Activated CD4-positive, CD25-positive, alpha-beta regulatory T cell treated with anti-CD3 and anti-CD28 coated beads, Interleukin-2, amount 50 U/mL, for 72 hours (primary cell): Measurements from ENCODE around the gene LIX1.

Experiments
- DNase-seq: peaks from one replicate; pipeline ENCODE4 v3.0.0; 2021

Gene LIX1

DNA sequence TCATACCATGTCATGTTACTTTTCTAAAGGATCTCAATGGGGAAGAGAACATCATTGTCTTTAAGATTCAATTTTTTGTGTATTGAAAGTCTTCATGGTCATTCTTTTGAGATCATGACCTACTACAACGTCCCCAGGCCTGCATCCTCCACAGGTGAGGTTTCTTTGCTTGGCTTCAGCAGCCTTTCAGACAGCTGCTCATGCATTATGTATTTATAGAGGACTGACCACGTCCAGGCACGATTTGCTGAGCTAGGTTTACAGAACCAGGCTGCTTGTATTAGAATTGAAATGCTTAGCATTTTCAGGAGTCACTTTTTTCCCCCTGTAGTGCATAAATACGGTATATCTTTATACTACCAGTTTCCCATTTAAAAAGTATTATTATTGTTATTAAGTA, 70.4 kb downstream of the LIX1 start:
- no peak for DNase-seq

DNA sequence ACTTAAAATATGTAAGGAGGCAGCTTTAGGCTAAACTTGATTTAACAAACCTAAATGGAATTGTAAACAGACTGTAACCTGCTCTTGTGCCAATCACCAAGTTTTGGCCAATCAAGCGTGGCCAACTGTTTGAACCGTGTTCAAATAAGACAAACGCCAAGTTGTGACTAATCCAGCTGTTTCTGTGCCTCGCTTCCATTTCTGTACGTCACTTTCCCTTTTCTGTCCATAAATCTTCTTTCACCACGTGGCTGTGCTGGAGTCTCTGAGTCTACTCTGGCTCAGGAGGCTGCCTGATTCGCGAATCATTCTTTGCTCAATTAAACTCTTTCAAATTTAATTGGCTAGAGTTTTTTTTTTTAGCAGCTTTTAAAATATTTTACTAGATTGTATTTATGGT, 71.3 kb downstream of the LIX1 start:
- no peak for DNase-seq

DNA sequence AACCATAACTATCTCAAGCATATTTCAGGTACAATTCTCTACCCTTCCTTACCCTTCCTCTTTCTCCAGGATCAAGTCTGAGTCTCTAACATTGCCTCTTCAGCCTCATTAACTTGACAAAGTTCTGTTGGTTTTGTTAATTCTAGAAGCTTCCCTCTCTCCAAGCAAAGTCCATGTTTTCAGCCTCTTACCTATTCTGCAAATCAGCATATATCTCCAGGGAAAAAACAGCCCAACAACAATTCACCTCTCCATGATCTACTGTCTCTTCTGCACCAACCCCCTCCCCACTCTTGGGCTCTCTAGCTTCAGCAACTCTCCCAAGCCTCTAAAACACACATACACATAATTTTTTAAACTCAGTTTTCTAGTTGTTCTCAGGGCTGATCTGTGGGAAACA, 72.2 kb downstream of the LIX1 start:
- no peak for DNase-seq

DNA sequence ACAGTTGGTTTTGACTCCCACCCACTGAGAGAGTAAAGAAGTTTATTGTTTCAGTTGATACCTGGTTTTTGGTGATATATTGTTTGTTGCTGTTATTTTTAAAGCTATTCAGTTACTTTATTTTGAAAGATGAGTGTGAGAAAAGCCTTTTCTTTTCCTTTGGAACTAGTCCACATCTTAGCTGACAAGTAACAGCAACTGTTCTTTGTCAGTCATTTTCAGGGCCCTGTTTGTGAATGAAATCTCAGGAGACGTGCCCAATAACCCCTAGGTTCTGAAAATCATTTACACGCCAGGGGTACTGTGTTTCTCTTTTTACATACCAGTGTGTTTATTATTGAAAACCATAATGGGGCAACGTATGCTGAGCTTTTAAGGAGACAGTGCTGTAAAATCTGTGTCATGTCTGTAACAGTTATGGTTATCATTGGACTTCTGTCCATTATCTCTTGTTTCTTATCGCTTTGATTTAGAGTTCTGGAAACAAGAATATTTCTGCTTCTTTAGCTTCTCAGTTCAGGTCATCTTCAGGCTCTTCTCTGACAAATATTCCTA, 75.0 kb downstream of the LIX1 start:
- DNase-seq = no peak

DNA sequence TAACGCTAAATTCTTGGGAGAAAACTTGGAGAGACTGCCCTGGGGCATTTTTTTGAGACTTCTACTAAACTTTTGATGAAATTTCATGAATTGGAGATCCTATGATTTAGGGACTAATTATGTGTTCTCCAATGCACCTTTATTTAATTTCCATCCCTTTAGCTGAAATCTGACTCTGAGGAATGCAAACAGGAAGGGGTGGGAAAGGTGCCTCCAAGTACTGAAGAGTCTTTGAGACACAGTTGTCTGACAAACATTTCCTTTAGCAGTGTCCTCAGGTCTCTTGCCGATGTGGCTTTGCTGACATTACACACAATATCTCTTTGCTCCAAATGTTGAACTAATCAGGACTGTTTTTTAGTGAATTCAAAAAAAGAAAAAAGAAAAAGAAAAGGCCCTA, 76.9 kb downstream of the LIX1 start:
- no peak for DNase-seq

DNA sequence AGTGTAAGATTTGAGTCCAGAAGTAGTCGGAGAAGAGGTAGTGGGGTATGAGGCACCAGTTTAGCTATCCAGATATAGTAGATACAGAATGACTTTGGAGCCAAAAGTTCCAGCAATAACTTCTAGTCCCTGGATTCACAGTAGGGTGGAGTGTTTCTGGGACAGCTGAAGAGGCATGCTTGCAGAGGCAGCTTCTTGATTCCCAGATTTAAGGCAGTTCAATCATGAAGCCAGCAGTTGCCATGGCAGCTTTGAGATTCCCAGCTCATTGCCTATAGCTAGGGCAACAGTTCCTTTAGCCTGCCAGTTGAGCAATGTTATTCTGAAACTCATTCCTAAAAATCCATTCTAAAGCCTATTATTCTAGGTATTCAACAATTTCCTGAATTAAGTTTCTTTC, 79.2 kb downstream of the LIX1 start:
- DNase-seq = no peak

DNA sequence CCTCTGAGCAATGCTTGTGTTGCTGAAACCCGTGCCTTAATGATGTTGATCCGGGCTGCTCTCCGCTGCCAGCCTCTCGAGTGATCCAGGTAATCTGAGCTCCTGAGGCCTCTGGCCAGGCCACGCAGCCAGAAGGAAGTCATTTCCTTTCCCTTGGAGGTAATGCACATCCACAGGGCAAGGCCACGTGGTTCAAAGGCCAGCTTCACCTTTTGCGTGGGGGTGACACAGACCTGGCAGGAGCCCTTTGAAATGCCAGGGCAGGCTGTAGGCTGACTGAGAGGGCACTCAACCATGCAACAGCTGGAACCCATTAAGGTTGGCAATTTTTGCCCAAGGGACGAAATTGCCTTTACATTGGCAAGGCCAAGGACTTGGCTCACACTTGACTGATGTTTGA, 80.4 kb downstream of the LIX1 start:
- DNase-seq = no peak

DNA sequence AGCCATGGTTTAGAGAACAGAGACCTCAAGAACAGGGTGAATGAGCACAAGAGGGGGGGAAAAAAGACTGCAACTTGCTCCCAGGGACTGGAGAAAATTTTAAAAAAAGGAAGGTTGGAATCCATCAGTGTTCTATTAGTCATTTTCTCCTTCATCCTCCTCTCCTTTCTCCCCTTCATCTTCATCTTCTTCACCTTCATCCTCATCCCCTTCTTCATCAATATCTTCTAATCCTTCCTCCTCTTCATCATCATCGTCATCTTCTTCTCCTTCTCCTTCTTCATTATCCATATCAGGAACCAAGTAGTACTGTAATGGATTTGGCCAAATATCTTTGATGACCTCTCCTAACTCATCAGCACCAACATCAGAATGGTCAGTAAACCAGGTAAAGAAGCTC, 86.1 kb downstream of the LIX1 start:
- no peak for DNase-seq

DNA sequence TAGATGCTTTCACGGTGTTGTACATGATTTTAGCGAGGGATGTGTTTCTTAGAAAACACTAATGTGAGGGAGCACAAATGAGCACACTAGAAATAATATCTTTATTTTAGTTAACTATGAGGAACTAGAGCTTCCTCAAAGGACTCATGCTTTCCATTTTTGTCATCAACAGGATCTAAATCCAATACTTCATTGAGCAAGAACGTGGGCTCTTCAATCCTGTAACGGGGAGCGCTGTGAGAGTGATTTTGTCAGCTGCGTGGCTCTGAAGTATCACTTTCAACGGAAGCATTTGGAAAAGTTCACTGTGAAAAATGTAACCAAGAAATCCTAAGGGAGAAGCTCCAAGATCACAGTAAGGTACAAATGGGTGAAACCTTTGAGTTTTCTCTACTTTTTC, 93.2 kb downstream of the LIX1 start:
- DNase-seq = no peak

DNA sequence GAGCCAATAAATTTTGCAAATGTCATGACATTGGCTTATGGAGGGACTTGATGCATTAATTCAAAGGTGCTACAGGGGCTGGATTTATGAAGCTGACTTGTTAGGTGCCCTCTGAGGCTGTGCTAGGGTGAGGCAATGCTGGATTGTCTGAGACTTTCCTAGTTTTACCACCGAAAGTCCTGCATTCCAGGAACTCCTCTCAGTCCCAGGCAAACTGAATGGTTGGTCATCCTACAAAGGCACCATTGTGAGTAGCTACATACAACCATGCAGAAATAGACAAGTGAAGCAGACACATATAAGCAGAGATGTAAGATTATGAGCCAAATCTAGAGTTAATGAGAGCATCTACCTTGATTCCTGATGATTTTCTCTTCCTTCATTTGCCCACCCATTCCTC, 95.3 kb downstream of the LIX1 start:
- DNase-seq = no peak

DNA sequence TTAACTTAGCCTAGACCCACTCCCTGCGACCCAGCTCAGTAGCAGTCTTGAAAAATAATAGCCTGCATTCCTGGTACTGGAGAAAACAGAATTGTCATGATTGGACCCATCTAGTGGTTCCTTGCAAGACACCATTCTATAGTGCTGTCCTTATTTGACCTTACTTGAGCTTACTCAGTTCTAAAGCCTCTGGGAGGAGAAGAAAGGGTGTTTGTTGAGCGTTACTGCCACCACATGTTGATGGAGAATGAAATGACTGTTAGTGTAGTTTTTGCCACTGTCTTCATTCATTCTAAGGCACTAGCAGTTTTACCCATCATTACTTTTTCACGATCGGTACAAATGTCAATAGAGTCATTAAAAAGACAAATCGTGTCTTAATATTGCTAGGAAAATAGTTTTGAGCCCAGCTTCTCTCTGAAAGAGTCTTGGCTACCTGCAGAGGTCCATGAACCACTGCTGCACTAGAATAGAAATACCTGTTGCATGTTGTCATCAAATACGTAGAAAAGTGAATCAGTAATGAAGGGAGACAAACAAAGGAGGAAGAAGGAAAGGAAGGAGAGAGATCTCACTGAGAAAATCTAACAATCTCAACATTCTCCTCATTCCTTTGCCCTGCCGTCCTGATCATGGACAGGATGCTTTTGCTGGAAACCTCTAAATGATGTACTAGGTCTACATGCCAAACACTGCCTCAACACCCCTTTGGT, 96.0 kb downstream of the LIX1 start:
- no peak for DNase-seq

DNA sequence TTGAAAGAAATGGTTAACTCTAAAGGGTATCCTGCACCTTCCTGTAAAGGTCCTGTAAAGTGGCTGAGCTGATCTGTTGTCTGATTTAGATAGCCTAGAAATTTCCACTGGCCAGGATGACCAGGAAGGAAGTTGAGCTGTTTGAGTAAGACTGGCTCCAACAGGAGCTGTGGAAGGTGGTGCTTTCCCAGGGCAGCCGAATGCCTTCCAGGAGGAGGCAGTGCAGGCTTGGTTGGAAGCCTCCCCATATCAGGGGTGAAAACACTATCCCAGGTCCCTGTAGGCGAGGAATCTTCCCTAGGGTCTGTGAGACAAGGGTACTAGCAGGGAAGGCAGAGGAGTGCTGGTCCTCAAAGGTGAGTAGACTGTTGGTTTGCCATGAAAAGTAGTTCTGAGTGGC, 98.4 kb downstream of the LIX1 start:
- DNase-seq = no peak

DNA sequence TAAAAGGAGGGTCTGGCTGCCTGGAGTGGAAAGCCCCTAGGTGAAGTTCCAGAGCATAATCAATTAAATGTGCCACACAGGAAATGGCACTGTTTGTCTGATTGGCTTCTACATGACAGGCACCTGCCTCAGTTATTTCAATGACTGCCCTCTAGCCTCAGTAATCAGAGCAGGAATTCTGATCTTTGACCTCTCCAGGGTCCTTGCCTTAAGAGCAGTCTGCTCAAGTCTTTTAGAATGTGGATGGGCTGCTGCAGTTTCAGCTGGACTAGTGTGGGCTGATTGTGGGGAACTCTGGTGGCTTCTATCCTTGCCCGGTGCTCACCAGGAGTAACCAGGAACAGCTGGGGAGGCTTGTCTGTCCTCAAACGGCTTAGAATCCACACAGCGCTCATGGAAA, 98.9 kb downstream of the LIX1 start:
- DNase-seq = no peak

DNA sequence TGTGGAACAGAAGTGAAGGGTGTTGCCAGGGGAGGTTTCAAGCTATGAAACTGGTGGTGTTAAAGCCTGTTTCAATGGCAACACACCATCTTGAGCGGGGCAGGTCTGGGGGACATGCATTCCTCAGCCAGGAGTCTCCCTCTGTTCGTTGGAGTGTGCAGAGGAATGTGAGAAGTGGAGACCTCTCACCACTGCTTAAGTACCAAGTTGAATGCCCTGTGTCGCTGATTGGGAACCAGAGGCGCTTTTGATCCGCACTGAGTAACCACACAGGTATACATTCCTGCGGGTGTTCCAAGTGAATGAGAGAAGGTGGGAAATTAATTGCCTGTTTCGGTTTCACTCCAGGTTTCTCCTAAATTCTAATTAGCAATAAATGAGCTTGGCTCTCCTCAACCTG, 99.4 kb downstream of the LIX1 start:
- no peak for DNase-seq
